Measurements from ENCODE around the gene BORA.
A peak's percentile ranks its signal among the peaks of the same experiment; 100 is the strongest.
"Not testable (repeated sequence)": the region's sequence is repeated elsewhere in the genome, so short reads cannot be mapped to it uniquely, and the experiment has no call there.

The BORA gene

GRCh38 chr13:72727417-72728289 lies at the start of gene BORA, which contains the start of gene MZT1:
BORA (plus strand) TSS chr13:72727923; CDS start chr13:72728941, 1,018 bp downstream.
MZT1 (minus strand) TSS chr13:72727629; CDS start chr13:72727602, 27 bp downstream.
- peak; percentile 80 for DNase-seq (ENCODE audit: extremely low spot score, insufficient read length, low read depth)
- peak; percentile 100 for FAIRE-seq

DNA sequence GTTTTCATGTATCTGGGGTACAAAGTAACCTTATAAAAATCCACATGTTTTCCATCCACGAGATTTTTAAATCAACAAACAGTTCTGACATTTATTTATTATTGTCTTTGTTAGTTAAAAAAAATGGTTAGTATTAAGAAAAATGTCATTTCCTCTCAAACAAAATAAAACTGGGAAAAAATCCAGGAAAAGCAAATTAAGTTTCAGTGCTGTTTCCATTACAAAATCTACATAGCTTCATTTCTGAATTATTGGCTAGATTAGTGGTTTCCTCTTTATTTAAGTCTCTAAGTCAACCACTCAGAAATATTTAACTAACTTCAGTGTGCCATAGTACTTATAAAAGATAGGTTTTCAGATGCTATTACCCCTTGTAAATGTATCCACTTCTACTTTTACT lies 49.4 kb upstream of the BORA start:
- FAIRE-seq, result no peak

DNA sequence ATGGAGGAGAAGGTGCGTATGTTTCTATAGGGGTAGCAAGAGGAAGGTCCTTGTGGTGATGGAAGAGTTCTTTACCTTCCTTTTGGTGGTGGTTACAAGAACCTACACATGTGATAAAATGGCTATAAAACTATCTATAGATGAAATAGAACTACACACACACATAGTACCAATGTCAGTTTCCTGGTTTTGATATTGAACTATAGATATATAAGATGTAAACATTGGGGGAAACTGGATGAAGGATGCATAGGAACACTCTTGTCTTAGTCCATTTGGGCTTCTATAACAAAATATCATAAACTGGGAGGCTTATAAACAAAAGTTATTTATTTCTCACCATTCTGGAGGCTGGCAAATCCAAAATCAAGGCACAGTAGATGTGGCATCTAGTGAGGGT lies 47.4 kb upstream of the BORA start:
- DNase-seq (ENCODE audit: extremely low spot score, insufficient read length, low read depth) (no peak), FAIRE-seq (no peak)

More for the DNA sequence above, 49.4 kb upstream of the BORA start:
- no peak for DNase-seq (ENCODE audit: extremely low spot score, insufficient read length, low read depth)

- DNase-seq (ENCODE audit: extremely low spot score, insufficient read length, low read depth) (no peak), FAIRE-seq (no peak)
Observed at GRCh38 chr13:72686766-72687165, 41.0 kb upstream of the BORA start.

DNA sequence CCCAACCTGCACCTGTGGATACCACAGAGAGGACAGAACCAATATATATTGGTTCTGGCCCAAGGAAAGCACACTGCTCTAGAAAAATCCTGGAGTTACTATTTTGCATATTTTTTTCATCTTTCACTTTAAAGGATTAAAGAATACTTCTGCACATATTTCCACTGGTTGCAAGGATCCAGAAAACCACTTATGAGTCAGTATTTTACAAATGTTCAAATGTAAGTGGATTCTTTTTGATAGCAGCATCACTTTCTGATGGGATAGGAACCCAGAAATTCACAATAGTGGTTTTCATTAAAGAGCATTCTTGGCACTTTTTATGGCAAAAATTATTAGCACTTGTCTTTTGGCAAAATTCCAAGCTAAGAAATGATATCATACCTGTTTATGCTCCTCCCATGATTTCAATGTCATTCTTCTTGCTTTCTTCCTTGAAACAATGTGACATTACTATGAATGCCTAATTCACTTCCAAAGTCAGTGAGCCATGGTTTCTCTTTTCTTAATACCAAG lies 38.5 kb upstream of the BORA start:
- no peak for FAIRE-seq
- DNase-seq (ENCODE audit: extremely low spot score, insufficient read length, low read depth), result no peak

GRCh38 chr13:72692884-72693514 lies 34.7 kb upstream of the BORA start:
- FAIRE-seq (no peak), DNase-seq (ENCODE audit: extremely low spot score, insufficient read length, low read depth) (no peak)

DNA sequence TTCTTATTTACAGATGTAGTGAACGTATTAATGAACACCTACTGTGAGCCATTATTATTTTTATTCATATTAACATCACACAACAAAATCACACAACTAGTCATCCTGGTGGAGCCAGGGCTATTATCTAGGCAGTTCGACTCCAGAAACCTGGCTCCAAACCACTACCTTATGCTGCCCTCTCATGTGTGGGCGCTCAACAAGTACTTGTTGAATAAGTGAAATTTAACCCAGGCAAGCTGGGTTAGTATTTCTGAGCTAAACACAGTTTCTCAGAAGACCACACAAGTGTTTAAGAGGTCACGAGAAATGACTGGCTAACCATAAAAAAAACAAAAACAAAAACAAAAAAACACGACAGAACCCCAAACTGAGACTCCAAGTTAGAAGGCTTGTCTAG lies 33.9 kb upstream of the BORA start:
- no peak for FAIRE-seq
- no peak for DNase-seq (ENCODE audit: extremely low spot score, insufficient read length, low read depth)

GRCh38 chr13:72694314-72694713 lies 33.4 kb upstream of the BORA start:
- FAIRE-seq, result no peak
- DNase-seq (ENCODE audit: extremely low spot score, insufficient read length, low read depth), result no peak

DNA sequence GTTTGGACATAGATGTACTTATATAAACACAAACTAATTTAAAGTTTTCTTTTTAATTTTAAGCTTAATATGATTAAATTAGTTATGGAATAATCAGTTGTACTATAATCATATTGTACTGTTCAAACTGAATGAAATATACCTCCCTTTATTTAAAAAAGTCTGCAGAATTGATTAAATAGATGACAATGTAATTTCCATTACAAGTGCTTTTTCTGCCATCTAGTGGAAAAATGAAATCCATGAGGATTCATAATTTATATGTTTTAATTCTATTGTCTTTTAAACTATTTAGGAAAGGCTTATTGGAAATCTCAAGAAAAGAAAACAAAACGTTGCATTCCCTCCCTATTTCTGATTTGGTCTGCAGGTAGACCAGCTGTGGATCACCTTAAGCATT lies 31.1 kb upstream of the BORA start:
- FAIRE-seq, result no peak
- DNase-seq (ENCODE audit: extremely low spot score, insufficient read length, low read depth), result no peak

- FAIRE-seq, result no peak
- no peak for DNase-seq (ENCODE audit: extremely low spot score, insufficient read length, low read depth)
Observed at GRCh38 chr13:72698164-72698563, 29.6 kb upstream of the BORA start.

DNA sequence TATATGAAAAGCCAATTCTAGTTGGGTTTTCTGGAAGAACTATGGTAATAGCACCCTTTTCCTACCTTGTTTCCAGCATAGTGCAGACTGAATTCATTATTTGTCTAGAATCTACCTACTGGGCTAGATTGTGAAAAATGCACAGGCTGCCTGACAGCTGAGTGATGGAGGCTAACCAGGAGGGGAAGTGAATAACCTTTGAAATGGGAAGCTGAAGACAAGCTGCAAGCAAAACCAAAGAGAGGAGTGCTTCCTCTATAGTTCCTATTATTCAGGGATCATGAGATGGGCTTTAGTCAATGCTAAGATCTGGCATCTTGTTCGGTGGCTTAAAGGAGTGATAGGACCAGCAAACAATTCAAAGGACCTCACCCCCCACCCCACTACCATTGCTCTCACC lies 27.2 kb upstream of the BORA start:
- FAIRE-seq, result no peak

GRCh38 chr13:72716776-72717175 lies 10.9 kb upstream of the BORA start:
- DNase-seq (ENCODE audit: extremely low spot score, insufficient read length, low read depth) (no peak), FAIRE-seq (no peak)

More for the DNA sequence above, 27.2 kb upstream of the BORA start:
- no peak for DNase-seq (ENCODE audit: extremely low spot score, insufficient read length, low read depth)

DNA sequence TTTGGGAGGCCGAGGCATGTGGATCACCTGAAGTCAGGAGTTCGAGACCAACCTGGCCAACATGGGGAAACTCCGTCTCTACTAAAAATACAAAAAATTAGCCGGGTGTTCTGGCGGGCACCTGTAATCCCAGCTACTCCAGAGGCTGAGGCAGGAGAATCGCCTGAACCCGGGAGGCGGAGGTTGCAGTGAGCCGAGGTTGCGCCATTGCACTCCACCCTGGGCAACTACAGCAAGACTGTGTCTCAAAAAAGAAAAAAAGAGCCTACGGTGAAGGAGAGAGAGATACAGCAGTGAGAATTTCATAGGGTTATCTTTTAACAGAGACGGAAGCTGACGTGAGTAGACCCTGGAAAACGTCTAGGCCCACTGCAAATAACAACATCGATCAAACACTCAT lies 1.5 kb upstream of the BORA start:
- peak; percentile 45 for FAIRE-seq
- DNase-seq (ENCODE audit: extremely low spot score, insufficient read length, low read depth), result not testable (repeated sequence)

- peak; percentile 24 for FAIRE-seq
- no peak for DNase-seq (ENCODE audit: extremely low spot score, insufficient read length, low read depth)
Observed at GRCh38 chr13:72726726-72727416, 852 bp upstream of the BORA start.

GRCh38 chr13:72728290-72728605 lies 525 bp downstream of the BORA start:
- FAIRE-seq (no peak), DNase-seq (ENCODE audit: extremely low spot score, insufficient read length, low read depth) (no peak)

GRCh38 chr13:72737033-72737432 lies 9.3 kb downstream of the BORA start:
- DNase-seq (ENCODE audit: extremely low spot score, insufficient read length, low read depth) (no peak), FAIRE-seq (peak; percentile 53)

DNA sequence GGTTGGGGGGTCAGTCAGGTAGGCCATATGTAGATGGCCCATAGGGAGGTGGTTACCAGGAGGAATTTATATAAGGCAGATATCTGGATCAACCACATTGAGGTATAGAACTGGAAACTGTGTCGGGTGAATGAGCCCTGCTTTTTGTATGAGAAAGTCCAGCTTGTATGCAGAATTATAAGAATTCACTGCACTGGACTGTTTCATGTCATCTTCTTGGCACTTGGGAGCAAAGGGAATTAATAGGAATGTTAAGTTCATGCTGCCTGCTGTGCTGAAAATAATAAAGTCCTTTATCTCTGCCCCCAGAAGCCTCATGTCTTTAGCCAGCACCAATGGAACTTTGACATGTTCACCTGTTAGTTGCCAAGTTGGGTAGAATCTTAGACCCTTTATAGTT lies 12.3 kb downstream of the BORA start:
- FAIRE-seq, result no peak
- DNase-seq (ENCODE audit: extremely low spot score, insufficient read length, low read depth), result no peak

GRCh38 chr13:72745260-72745659 lies 17.5 kb downstream of the BORA start:
- no peak for DNase-seq (ENCODE audit: extremely low spot score, insufficient read length, low read depth)
- no peak for FAIRE-seq

- FAIRE-seq, result peak; percentile 24
- DNase-seq (ENCODE audit: extremely low spot score, insufficient read length, low read depth), result no peak
Observed at GRCh38 chr13:72751220-72751619, 23.5 kb downstream of the BORA start.

- DNase-seq (ENCODE audit: extremely low spot score, insufficient read length, low read depth) (no peak), FAIRE-seq (no peak)
Observed at GRCh38 chr13:72754111-72754510, 26.4 kb downstream of the BORA start.

Data from GM18507 (cell line).